NCI-H748 (cell line): ENCODE results near the gene TRIM75.
"Not testable (repeated sequence)": the region's sequence is repeated elsewhere in the genome, so short reads cannot be mapped to it uniquely, and the experiment has no call there.

Experiments
- DNase-seq: peaks from one replicate; lab custom pipeline; 2025; ENCODE audit not compliant: unreplicated experiment; lab: John Stamatoyannopoulos, UW

The TRIM75 gene

GRCh38 chr4:165053645-165054044 is at the start of gene TRIM75:
Gene TRIM75 (plus strand): TSS chr4:165053866. CDS start chr4:165059148, 5,282 bp downstream.
- no peak for DNase-seq

- DNase-seq: no peak
Measured at GRCh38 chr4:165005352-165005925, 48.2 kb upstream of the TRIM75 start.

- no peak for DNase-seq
Measured at GRCh38 chr4:165006456-165006855, 47.2 kb upstream of the TRIM75 start.

- no peak for DNase-seq
Measured at GRCh38 chr4:165006886-165007285, 46.8 kb upstream of the TRIM75 start.

- DNase-seq: no peak
Measured at GRCh38 chr4:165009493-165010227, 44.0 kb upstream of the TRIM75 start.

GRCh38 chr4:165010487-165010886 is 43.2 kb upstream of the TRIM75 start:
- no peak for DNase-seq

GRCh38 chr4:165010991-165011390 is 42.7 kb upstream of the TRIM75 start:
- DNase-seq: no peak

GRCh38 chr4:165011403-165011802 is 42.3 kb upstream of the TRIM75 start:
- no peak for DNase-seq

- no peak for DNase-seq
Measured at GRCh38 chr4:165013691-165014090, 40.0 kb upstream of the TRIM75 start.

GRCh38 chr4:165016971-165017370 is 36.7 kb upstream of the TRIM75 start:
- DNase-seq: peak; percentile 22

- not testable (repeated sequence) for DNase-seq
Measured at GRCh38 chr4:165019995-165020394, 33.7 kb upstream of the TRIM75 start.

- DNase-seq: not testable (repeated sequence)
Measured at GRCh38 chr4:165025782-165026181, 27.9 kb upstream of the TRIM75 start.

GRCh38 chr4:165027762-165028402 is 25.8 kb upstream of the TRIM75 start:
- no peak for DNase-seq

- DNase-seq: no peak
Measured at GRCh38 chr4:165031436-165032211, 22.0 kb upstream of the TRIM75 start, which contains the start of gene TRIM60. Gene TRIM60 (plus strand): TSS chr4:165031999. CDS start chr4:165040073, 8,074 bp downstream.

GRCh38 chr4:165048170-165048569 is 5.5 kb upstream of the TRIM75 start:
- no peak for DNase-seq

GRCh38 chr4:165052627-165053026 is 1.0 kb upstream of the TRIM75 start:
- DNase-seq: no peak

- DNase-seq: no peak
Measured at GRCh38 chr4:165055601-165056000, 1.9 kb downstream of the TRIM75 start.

- no peak for DNase-seq
Measured at GRCh38 chr4:165058666-165059065, 5.0 kb downstream of the TRIM75 start.

- peak; percentile 28 for DNase-seq
Measured at GRCh38 chr4:165059386-165059785, 5.7 kb downstream of the TRIM75 start.

GRCh38 chr4:165060938-165061337 is 7.3 kb downstream of the TRIM75 start:
- no peak for DNase-seq

GRCh38 chr4:165070560-165070959 is 16.9 kb downstream of the TRIM75 start:
- no peak for DNase-seq
